K562 (cell line): ENCODE data around the gene PSMA5. TPM values are rescaled to one million over a fixed set of nuclear protein-coding genes. Genes with fewer than 3 reads are reported as not detected.

Source experiments
- ATAC-seq: fragments of 200-7000 bp; cut with Tn5 transposase; 3 replicates; pipeline ENCODE4 v1.9.1; 2020; ENCODE audit warnings: moderate library complexity
- BruUV-seq: library from RNA; stranded (reverse); fragments of 400-500 nt; replicated peaks from 2 replicates; lab custom pipeline; 2021; lab: Mats Ljungman, UMichigan
- CTCF ChIA-PET: fragments of 300-600 bp; formaldehyde crosslinking; extraction: SDS; loops from one replicate; lab custom pipeline; 2021; ENCODE audit warnings: low intra/inter-chr PET ratio; lab: Yijun Ruan, JAX
- POLR2A ChIA-PET: fragments of 300-600, 350-650 bp; sonication (Branson Sonifier 250); formaldehyde crosslinking; extraction: SDS; loops from one replicate; lab custom pipeline; 2021; ENCODE audit warnings: antibody characterized with exemption, inconsistent platforms; lab: Yijun Ruan, JAX
- DNase-seq, 4 experiments: peaks; one replicate each; pipeline versions ENCODE4 v3.0.0 to v3.0.0-alpha.2; 2011 to 2018; ENCODE audit warnings: low spot score in 3 of 4, mixed read lengths in 3 of 4; ENCODE audit errors: extremely low read depth in 1 of 4
- FAIRE-seq: peaks from 2 replicates; lab custom pipeline; 2011; peaks lifted over from hg19 to GRCh38; lab: Jason Lieb, UNC
- H2AFZ ChIP-seq: 2 replicates; pipeline ENCODE4 v1.6.0; 2011; ENCODE audit warnings: low read depth, low read length, control low read depth, inconsistent platforms
- H3K27ac ChIP-seq: fragments of 200-600 bp; 3 replicates; pipeline ENCODE4 v1.8.0; 2011; ENCODE audit warnings: low read depth, mild to moderate bottlenecking, control low read depth, inconsistent platforms, low read length, moderate library complexity, mixed read lengths; ENCODE audit errors: extremely low read depth
- H3K27me3 ChIP-seq, 2 experiments: fragments of 300-600 bp in 1 of 2; 2 replicates in 1 of 2; 3 replicates in 1 of 2; pipeline versions ENCODE4 v1.6.0 to v1.8.0; 2011; ENCODE audit warnings: inconsistent platforms in 2 of 2, low read length in 2 of 2, mild to moderate bottlenecking in 1 of 2, mixed read lengths in 1 of 2, moderate library complexity in 1 of 2; ENCODE audit not compliant: control insufficient read depth in 2 of 2, insufficient read depth in 2 of 2
- H3K36me3 ChIP-seq: fragments of 300-600 bp; 3 replicates; pipeline ENCODE4 v1.8.0; 2011; ENCODE audit warnings: mild to moderate bottlenecking, low read length, inconsistent platforms; ENCODE audit not compliant: control insufficient read depth, insufficient read depth
- H3K4me1 ChIP-seq, 2 experiments: fragments of 200-600 bp in 1 of 2; replicated peaks in 1 of 2; 2 replicates in 1 of 2; 3 replicates in 1 of 2; pipeline versions ENCODE4 v1.5.1 to v1.8.0; 2011; ENCODE audit warnings: inconsistent platforms in 2 of 2, low read length in 2 of 2, mild to moderate bottlenecking in 1 of 2, mixed read lengths in 1 of 2, moderate library complexity in 1 of 2; ENCODE audit not compliant: control insufficient read depth in 2 of 2, insufficient read depth in 2 of 2
- H3K4me2 ChIP-seq: 2 replicates; pipeline ENCODE4 v1.6.1; 2011; ENCODE audit warnings: low read length, control low read depth, inconsistent platforms, mixed read lengths; ENCODE audit not compliant: insufficient read depth
- H3K4me3 ChIP-seq: fragments of 200-600 bp; sonication (generic), shearing (Covaris generic); 2 replicates; pipeline ENCODE4 v1.5.1; 2016; ENCODE audit warnings: control low read depth, inconsistent platforms
- H3K79me2 ChIP-seq: fragments of 200-600 bp; 3 replicates; pipeline ENCODE4 v1.8.0; 2011; ENCODE audit warnings: low read length, inconsistent platforms; ENCODE audit not compliant: control insufficient read depth, insufficient read depth
- H3K9ac ChIP-seq, 2 experiments: 2 replicates each; pipeline versions ENCODE4 v1.6.0 to v1.6.1; 2011; ENCODE audit warnings: low read depth in 2 of 2, low read length in 2 of 2, control low read depth in 1 of 2, inconsistent platforms in 1 of 2, mild to moderate bottlenecking in 1 of 2, mixed read lengths in 1 of 2; ENCODE audit not compliant: insufficient read depth in 1 of 2
- H3K9me1 ChIP-seq: one replicate; pipeline ENCODE4 v1.6.0; 2011; ENCODE audit warnings: inconsistent platforms, mild to moderate bottlenecking, low read length, moderate library complexity; ENCODE audit not compliant: control insufficient read depth, insufficient read depth
- H3K9me3 ChIP-seq: replicated peaks from 2 replicates; pipeline ENCODE4 v1.5.1; 2011; ENCODE audit warnings: low read depth, low read length, inconsistent platforms; ENCODE audit not compliant: control insufficient read depth, insufficient read depth
- H4K20me1 ChIP-seq: replicated peaks from 2 replicates; pipeline ENCODE4 v1.6.1; 2011; ENCODE audit warnings: low read length, inconsistent platforms, mixed read lengths; ENCODE audit not compliant: control insufficient read depth, insufficient read depth
- ADNP ChIP-seq: fragments of 200-800 bp; sonication (Bioruptor generic); IDR thresholded peaks from 2 replicates; pipeline ENCODE4 v1.6.1; 2016; ENCODE audit warnings: missing genetic modification characterization, missing compliant biosample characterization
- ESRRB ChIP-seq: fragments of 250-450 bp; sonication (Bioruptor Pico); IDR thresholded peaks from 2 replicates; pipeline ENCODE4 v1.5.0; 2020; ENCODE audit warnings: mild to moderate bottlenecking, moderate library complexity, borderline replicate concordance
- HNRNPK ChIP-seq: fragments of 200-400 bp; formaldehyde crosslinking; IDR thresholded peaks from one replicate; pipeline ENCODE4 v1.6.1; 2018; ENCODE audit warnings: mild to moderate bottlenecking, low read depth, low read length; ENCODE audit not compliant: poor library complexity, severe bottlenecking
- NCOR1 ChIP-seq: fragments of 450-650 bp; IDR thresholded peaks from 2 replicates; pipeline ENCODE4 v1.6.1; 2016; ENCODE audit warnings: mild to moderate bottlenecking, moderate library complexity
- TOE1 ChIP-seq, 2 experiments: fragments of 450-650 bp in 1 of 2; sonication (generic) in 1 of 2; formaldehyde crosslinking in 1 of 2; IDR thresholded peaks; 2 replicates each; pipeline versions ENCODE4 v1.7.1 to v1.8.0; 2016 to 2022; ENCODE audit warnings: borderline replicate concordance in 2 of 2, mild to moderate bottlenecking in 2 of 2, antibody characterized with exemption in 1 of 2, inconsistent platforms in 1 of 2, low read depth in 1 of 2, missing genetic modification reagents in 1 of 2, moderate library complexity in 1 of 2
- TRIM28 ChIP-seq: fragments of 450-650 bp; IDR thresholded peaks from 2 replicates; pipeline ENCODE4 v1.6.1; 2017
- WGBS: fragments of 100-300 bp; shearing (Covaris generic); methylation state at CpG from one replicate; pipeline ENCODE4 v1.1.6; 2016; ENCODE audit warnings: low coverage, mixed read lengths; ENCODE audit not compliant: insufficient coverage; ENCODE audit errors: missing lambda C conversion rate; 5-methylcytosine and 5-hydroxymethylcytosine counted together
- in situ Hi-C: fragments of 300-500 bp; cut with MboI; formaldehyde crosslinking; loops from 4 replicates; pipeline ENCODE4 v1.15.0; 2018; ENCODE audit warnings: inconsistent platforms, mixed read lengths
- intact Hi-C: fragments of 100-400 bp; cut with micrococcal nuclease; formaldehyde crosslinking; loops from 2 replicates; pipeline ENCODE4 v1.14.2; 2022
- polyA plus RNA-seq, 8 experiments: library from polyadenylated mRNA; depleted of rRNA in 4 of 8; stranded (reverse) in 5 of 8; unstranded in 3 of 8; fragments of >200 nt; fragmentation: Nextera tagmentation in 2 of 8; fragmentation: Illumina TruSeq in 1 of 8; extraction: Ambion mirVana in 2 of 8; extraction: Trizol in 1 of 8; gene quantifications; 2 replicates each; pipeline versions ENCODE4 v1.2.1 to v1.2.3, GENCODE V29; 2011 to 2014; ENCODE audit warnings: inconsistent platforms in 1 of 8, missing spikeins in 1 of 8
- total RNA-seq, 7 experiments: library from RNA; depleted of rRNA in 6 of 7; stranded (reverse); fragments of >200 nt in 6 of 7; fragmentation: Illumina TruSeq in 2 of 7; extraction: Trizol in 2 of 7; gene quantifications; 2 replicates each; pipeline versions ENCODE4 v1.2.1 to v1.2.3, GENCODE V29; 2011 to 2021; ENCODE audit warnings: low replicate concordance in 1 of 7
- TF ChIP-seq, protein P1 (sequence below), 2 experiments: fragments of 450-650 bp; formaldehyde crosslinking in 1 of 2; IDR thresholded peaks; 2 replicates each; pipeline versions ENCODE4 v1.4.0 to v1.6.1; 2014 to 2020; ENCODE audit warnings: mild to moderate bottlenecking in 2 of 2, borderline replicate concordance in 1 of 2, low read depth in 1 of 2
- TF ChIP-seq, protein P2 (sequence below): fragments of 250-450 bp; sonication (Bioruptor Pico); IDR thresholded peaks from 2 replicates; pipeline ENCODE4 v1.5.0; 2021; ENCODE audit warnings: mild to moderate bottlenecking, borderline replicate concordance

The PSMA5 gene
- total and polyA plus RNA-seq, 9 of the 15 experiments (the other 6 are each of a cell fraction or from before 2014, with no cell fraction given), result 82.6 to 542 (median 287) TPM

DNA sequence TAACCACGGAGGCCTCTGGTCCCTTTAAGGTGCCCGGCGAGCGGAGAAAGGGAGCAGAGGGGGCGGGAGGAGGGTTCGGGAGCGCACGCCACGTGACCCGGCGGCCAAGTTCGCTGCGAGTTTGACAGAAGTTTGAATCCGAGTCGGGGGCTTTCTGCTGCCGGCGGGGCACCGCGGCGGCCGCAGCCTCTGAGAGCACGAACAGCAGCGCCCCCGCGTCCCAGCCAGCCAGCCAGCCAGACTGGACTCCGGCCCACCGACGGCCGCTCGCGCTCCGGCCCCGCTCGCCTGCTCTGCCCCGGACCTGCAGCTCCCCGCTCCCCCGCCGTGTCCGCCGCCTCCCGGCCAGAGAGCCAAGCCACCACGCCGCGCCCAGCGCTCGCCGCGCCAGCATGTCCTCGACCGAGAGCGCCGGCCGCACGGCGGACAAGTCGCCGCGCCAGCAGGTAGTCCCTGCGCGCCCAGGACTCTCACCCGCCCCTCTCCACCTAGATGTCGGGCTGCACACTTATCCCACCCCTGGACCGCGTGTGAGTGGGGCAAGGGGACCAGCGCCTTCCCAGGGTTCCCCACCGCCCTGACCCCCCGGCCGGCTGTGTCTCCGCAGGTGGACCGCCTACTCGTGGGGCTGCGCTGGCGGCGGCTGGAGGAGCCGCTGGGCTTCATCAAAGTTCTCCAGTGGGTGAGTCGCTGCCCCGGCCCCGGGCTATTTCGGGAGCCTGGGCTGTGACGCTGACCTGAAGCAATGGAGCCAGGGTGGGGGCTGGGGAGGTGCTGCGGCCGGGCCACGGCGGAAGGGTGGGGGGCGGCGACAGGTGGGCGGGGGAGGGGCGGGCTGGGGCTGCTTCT is 40.4 kb upstream of the PSMA5 start, which contains the start of gene SYPL2:
Gene SYPL2 (plus strand): TSS at position 95 of the 849 bp plus-strand sequence. CDS start 298 bp downstream, at position 393.
- intact Hi-C loops (no loop called here), in situ Hi-C loops (no loop called here)
- Histone ChIP-seq H3K27ac (no peak within 1 kb of the TSS), H4K20me1 (no peaks in the 10 kb centered on the region; the same call in 1 of the 2 replicates), H3K9me3 (no peaks in the 10 kb centered on the region), H3K79me2 (no peaks in the 10 kb centered on the region), H3K9ac (peak within 1 kb of the TSS in 1 of 2 experiments; percentile 83; a peak in 3 of 4 replicates), H3K4me2 (peak within 1 kb of the TSS; percentile 64), H3K4me1 (peaks cover 0 to 11% of the 10 kb centered on the region in 2 experiments; a peak in 3 of 5 replicates), H3K27me3 (peaks cover 56 to 61% of the 10 kb centered on the region in 2 experiments), H2AFZ (peak within 1 kb of the TSS; percentile 71), H3K9me1 (no peaks in the 10 kb centered on the region), H3K4me3 (peak within 1 kb of the TSS; percentile 38), H3K36me3 (no peaks in the 10 kb centered on the region)
- ChIA-PET CTCF (no interaction called here), POLR2A (no interaction called here)
- BruUV-seq, result no TSS peak
- WGBS, result 5% methylated on average over 84 of the region's 88 CpGs
- FAIRE-seq (no peak), ATAC-seq (peak; percentile 85), DNase-seq (peak; percentile 43 to 64 (median 58))
- TF ChIP-seq, protein P1, sequence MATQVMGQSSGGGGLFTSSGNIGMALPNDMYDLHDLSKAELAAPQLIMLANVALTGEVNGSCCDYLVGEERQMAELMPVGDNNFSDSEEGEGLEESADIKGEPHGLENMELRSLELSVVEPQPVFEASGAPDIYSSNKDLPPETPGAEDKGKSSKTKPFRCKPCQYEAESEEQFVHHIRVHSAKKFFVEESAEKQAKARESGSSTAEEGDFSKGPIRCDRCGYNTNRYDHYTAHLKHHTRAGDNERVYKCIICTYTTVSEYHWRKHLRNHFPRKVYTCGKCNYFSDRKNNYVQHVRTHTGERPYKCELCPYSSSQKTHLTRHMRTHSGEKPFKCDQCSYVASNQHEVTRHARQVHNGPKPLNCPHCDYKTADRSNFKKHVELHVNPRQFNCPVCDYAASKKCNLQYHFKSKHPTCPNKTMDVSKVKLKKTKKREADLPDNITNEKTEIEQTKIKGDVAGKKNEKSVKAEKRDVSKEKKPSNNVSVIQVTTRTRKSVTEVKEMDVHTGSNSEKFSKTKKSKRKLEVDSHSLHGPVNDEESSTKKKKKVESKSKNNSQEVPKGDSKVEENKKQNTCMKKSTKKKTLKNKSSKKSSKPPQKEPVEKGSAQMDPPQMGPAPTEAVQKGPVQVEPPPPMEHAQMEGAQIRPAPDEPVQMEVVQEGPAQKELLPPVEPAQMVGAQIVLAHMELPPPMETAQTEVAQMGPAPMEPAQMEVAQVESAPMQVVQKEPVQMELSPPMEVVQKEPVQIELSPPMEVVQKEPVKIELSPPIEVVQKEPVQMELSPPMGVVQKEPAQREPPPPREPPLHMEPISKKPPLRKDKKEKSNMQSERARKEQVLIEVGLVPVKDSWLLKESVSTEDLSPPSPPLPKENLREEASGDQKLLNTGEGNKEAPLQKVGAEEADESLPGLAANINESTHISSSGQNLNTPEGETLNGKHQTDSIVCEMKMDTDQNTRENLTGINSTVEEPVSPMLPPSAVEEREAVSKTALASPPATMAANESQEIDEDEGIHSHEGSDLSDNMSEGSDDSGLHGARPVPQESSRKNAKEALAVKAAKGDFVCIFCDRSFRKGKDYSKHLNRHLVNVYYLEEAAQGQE (IDR thresholded peaks at IDR 0.05; ENCODE audit: borderline replicate concordance), result no peak
- TF ChIP-seq, protein P1 (CRISPR knock-in tag; IDR thresholded peaks at IDR 0.05; ENCODE audit: low read depth), result no peak
- TF ChIP-seq ESRRB (CRISPR knock-in tag) (no peak), NCOR1 (no peak), HNRNPK (no peak), TOE1 (IDR thresholded peaks at IDR 0.05; ENCODE audit: borderline replicate concordance) (peak; percentile 23; the same call in 1 of the 2 replicates), TOE1 (CRISPR knock-in tag; IDR thresholded peaks at IDR 0.05; ENCODE audit: borderline replicate concordance, low read depth) (no peak), ADNP (no peak), TRIM28 (no peak)
- TF ChIP-seq, protein P2, sequence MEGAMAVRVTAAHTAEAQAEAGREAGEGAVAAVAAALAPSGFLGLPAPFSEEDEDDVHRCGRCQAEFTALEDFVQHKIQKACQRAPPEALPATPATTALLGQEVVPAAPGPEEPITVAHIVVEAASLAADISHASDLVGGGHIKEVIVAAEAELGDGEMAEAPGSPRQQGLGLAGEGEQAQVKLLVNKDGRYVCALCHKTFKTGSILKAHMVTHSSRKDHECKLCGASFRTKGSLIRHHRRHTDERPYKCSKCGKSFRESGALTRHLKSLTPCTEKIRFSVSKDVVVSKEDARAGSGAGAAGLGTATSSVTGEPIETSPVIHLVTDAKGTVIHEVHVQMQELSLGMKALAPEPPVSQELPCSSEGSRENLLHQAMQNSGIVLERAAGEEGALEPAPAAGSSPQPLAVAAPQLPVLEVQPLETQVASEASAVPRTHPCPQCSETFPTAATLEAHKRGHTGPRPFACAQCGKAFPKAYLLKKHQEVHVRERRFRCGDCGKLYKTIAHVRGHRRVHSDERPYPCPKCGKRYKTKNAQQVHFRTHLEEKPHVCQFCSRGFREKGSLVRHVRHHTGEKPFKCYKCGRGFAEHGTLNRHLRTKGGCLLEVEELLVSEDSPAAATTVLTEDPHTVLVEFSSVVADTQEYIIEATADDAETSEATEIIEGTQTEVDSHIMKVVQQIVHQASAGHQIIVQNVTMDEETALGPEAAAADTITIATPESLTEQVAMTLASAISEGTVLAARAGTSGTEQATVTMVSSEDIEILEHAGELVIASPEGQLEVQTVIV (CRISPR knock-in tag), result no peak
